ENCODE results near the gene HDLBP. TPM values are rescaled to one million over a fixed set of nuclear protein-coding genes. Genes with fewer than 3 reads are reported as not detected.

HDLBP gene
- total and polyA plus RNA-seq, 2 experiments from 2014 or later, result 230 to 306 TPM

DNA sequence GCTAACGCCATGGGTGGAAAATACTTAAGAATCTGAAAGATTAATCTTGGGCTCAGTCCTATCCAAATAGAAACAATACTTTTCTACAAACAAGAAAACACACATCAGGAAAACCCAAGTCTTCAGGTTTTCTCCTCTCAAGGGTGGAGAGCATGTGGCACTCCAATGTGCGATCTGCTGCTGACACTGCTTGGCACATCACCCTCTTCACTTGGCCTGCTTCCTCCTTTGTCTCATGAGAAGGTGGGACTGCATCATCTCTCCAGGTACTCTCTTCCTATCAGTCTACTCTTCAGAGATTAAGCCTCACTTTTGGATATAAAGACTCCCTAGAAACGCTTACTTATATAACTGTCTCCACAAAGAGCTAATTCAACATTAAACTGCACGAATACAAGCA is 26.4 kb downstream of the HDLBP start (continued):
- TF ChIP-seq NANOG (IDR thresholded peaks at IDR 0.05; ENCODE audit: borderline replicate concordance) (no peak), ZNF114 (CRISPR knock-in tag; IDR thresholded peaks at IDR 0.05) (no peak)

DNA sequence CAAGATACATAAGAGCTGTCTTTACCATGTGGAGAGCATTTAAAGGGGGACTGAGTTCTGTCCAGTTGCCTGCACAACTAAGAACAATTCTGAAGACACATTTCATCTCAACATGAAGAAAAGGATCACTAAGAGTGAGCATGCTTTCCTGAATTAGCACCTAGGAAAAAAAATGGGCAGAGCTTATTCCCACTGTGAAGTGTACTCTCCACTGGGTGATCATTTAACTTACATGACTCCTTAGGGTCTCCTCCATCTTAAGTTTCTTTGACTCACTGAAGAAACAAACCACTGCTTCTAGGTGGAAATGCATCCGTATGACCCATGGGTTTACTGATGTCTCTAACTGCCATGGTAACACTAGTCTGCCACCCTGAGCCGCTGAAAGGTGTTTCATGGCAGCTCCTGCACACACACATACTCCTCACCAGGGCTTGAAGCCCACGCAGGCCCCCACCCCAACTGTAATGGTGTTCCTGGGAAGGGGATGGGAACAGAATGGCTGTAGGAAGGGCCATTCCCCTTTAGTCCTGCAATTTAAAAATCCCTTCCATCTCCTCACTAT is 27.1 kb downstream of the HDLBP start:
- Histone ChIP-seq H3K36me3 (ENCODE audit: insufficient read depth) (0 out of 2 replicates have a peak, but pooled peaks cover 5% of the 10 kb centered on the region), H3K27ac (ENCODE audit: low read depth) (no peak overlapping the region), H3K4me2 (no peak overlapping the region), H3K27me3 (ENCODE audit: insufficient read depth) (no peaks in the 10 kb centered on the region), H4K20me1 (replicated peaks; ENCODE audit: insufficient read depth) (peaks cover 82% of the 10 kb centered on the region), H2AFZ (no peak overlapping the region), H3F3A (replicated peaks; ENCODE audit: low read depth) (no peaks in the 10 kb centered on the region), H3K79me2 (replicated peaks; ENCODE audit: insufficient read depth) (peaks cover 100% of the 10 kb centered on the region), H3K4me3 (no peak overlapping the region), H3K4me1 (ENCODE audit: insufficient read depth) (no peaks in the 10 kb centered on the region; the same call in none of the 2 replicates), H3K9me2 (ENCODE audit: insufficient read depth) (no peaks in the 10 kb centered on the region)
- ATAC-seq (no peak), DNase-seq (ENCODE audit: low spot score) (no peak)
- H3K4me3 Mint-ChIP-seq, result no peak overlapping the region
- H3K9me3 Mint-ChIP-seq, result no peaks in the 10 kb centered on the region
- no peak overlapping the region for H3K27ac Mint-ChIP-seq
- H3K4me1 Mint-ChIP-seq, result peaks cover 5% of the 10 kb centered on the region; the same call in 2 of the 3 replicates
- no peaks in the 10 kb centered on the region for H3K27me3 Mint-ChIP-seq (ENCODE audit: insufficient read depth, low read depth, poor library complexity)
- peaks cover 4% of the 10 kb centered on the region; the same call in 1 of the 3 replicates for H3K36me3 Mint-ChIP-seq (ENCODE audit: low read depth)
- TF ChIP-seq CREB1 (CRISPR knock-in tag; IDR thresholded peaks at IDR 0.05; ENCODE audit: low read depth) (no peak), STAT1 (IDR thresholded peaks at IDR 0.05; ENCODE audit: unreplicated experiment) (no peak), POLR2AphosphoS5 (IDR thresholded peaks at IDR 0.05; ENCODE audit: low read depth) (no peak), ZNF331 (CRISPR knock-in tag; IDR thresholded peaks at IDR 0.05; ENCODE audit: low read depth) (no peak), NANOG (IDR thresholded peaks at IDR 0.05; ENCODE audit: borderline replicate concordance) (no peak), JUNB (IDR thresholded peaks at IDR 0.05; ENCODE audit: unreplicated experiment) (no peak), EZH2phosphoT487 (IDR thresholded peaks at IDR 0.05; ENCODE audit: unreplicated experiment) (no peak), ZNF114 (CRISPR knock-in tag; IDR thresholded peaks at IDR 0.05) (no peak), EZH2 (IDR thresholded peaks at IDR 0.05; ENCODE audit: low read depth, unreplicated experiment) (no peak)
- TF ChIP-seq, protein P1, sequence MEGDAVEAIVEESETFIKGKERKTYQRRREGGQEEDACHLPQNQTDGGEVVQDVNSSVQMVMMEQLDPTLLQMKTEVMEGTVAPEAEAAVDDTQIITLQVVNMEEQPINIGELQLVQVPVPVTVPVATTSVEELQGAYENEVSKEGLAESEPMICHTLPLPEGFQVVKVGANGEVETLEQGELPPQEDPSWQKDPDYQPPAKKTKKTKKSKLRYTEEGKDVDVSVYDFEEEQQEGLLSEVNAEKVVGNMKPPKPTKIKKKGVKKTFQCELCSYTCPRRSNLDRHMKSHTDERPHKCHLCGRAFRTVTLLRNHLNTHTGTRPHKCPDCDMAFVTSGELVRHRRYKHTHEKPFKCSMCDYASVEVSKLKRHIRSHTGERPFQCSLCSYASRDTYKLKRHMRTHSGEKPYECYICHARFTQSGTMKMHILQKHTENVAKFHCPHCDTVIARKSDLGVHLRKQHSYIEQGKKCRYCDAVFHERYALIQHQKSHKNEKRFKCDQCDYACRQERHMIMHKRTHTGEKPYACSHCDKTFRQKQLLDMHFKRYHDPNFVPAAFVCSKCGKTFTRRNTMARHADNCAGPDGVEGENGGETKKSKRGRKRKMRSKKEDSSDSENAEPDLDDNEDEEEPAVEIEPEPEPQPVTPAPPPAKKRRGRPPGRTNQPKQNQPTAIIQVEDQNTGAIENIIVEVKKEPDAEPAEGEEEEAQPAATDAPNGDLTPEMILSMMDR (conservative IDR thresholded peaks at IDR 0.05; ENCODE audit: low read depth in 2 of 2), result no peak
- TF ChIP-seq, protein P2, sequence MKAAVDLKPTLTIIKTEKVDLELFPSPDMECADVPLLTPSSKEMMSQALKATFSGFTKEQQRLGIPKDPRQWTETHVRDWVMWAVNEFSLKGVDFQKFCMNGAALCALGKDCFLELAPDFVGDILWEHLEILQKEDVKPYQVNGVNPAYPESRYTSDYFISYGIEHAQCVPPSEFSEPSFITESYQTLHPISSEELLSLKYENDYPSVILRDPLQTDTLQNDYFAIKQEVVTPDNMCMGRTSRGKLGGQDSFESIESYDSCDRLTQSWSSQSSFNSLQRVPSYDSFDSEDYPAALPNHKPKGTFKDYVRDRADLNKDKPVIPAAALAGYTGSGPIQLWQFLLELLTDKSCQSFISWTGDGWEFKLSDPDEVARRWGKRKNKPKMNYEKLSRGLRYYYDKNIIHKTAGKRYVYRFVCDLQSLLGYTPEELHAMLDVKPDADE (IDR thresholded peaks at IDR 0.05), result no peak
- TF ChIP-seq, protein P3, sequence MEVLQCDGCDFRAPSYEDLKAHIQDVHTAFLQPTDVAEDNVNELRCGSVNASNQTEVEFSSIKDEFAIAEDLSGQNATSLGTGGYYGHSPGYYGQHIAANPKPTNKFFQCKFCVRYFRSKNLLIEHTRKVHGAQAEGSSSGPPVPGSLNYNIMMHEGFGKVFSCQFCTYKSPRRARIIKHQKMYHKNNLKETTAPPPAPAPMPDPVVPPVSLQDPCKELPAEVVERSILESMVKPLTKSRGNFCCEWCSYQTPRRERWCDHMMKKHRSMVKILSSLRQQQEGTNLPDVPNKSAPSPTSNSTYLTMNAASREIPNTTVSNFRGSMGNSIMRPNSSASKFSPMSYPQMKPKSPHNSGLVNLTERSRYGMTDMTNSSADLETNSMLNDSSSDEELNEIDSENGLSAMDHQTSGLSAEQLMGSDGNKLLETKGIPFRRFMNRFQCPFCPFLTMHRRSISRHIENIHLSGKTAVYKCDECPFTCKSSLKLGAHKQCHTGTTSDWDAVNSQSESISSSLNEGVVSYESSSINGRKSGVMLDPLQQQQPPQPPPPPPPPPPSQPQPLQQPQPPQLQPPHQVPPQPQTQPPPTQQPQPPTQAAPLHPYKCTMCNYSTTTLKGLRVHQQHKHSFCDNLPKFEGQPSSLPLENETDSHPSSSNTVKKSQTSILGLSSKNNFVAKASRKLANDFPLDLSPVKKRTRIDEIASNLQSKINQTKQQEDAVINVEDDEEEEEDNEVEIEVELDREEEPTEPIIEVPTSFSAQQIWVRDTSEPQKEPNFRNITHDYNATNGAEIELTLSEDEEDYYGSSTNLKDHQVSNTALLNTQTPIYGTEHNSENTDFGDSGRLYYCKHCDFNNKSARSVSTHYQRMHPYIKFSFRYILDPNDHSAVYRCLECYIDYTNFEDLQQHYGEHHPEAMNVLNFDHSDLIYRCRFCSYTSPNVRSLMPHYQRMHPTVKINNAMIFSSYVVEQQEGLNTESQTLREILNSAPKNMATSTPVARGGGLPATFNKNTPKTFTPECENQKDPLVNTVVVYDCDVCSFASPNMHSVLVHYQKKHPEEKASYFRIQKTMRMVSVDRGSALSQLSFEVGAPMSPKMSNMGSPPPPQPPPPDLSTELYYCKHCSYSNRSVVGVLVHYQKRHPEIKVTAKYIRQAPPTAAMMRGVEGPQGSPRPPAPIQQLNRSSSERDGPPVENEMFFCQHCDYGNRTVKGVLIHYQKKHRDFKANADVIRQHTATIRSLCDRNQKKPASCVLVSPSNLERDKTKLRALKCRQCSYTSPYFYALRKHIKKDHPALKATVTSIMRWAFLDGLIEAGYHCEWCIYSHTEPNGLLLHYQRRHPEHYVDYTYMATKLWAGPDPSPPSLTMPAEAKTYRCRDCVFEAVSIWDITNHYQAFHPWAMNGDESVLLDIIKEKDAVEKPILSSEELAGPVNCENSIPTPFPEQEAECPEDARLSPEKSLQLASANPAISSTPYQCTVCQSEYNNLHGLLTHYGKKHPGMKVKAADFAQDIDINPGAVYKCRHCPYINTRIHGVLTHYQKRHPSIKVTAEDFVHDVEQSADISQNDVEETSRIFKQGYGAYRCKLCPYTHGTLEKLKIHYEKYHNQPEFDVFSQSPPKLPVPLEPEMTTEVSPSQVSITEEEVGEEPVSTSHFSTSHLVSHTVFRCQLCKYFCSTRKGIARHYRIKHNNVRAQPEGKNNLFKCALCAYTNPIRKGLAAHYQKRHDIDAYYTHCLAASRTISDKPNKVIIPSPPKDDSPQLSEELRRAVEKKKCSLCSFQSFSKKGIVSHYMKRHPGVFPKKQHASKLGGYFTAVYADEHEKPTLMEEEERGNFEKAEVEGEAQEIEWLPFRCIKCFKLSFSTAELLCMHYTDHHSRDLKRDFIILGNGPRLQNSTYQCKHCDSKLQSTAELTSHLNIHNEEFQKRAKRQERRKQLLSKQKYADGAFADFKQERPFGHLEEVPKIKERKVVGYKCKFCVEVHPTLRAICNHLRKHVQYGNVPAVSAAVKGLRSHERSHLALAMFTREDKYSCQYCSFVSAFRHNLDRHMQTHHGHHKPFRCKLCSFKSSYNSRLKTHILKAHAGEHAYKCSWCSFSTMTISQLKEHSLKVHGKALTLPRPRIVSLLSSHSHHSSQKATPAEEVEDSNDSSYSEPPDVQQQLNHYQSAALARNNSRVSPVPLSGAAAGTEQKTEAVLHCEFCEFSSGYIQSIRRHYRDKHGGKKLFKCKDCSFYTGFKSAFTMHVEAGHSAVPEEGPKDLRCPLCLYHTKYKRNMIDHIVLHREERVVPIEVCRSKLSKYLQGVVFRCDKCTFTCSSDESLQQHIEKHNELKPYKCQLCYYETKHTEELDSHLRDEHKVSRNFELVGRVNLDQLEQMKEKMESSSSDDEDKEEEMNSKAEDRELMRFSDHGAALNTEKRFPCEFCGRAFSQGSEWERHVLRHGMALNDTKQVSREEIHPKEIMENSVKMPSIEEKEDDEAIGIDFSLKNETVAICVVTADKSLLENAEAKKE (CRISPR knock-in tag; IDR thresholded peaks at IDR 0.05), result no peak
- TF ChIP-seq, protein P4, sequence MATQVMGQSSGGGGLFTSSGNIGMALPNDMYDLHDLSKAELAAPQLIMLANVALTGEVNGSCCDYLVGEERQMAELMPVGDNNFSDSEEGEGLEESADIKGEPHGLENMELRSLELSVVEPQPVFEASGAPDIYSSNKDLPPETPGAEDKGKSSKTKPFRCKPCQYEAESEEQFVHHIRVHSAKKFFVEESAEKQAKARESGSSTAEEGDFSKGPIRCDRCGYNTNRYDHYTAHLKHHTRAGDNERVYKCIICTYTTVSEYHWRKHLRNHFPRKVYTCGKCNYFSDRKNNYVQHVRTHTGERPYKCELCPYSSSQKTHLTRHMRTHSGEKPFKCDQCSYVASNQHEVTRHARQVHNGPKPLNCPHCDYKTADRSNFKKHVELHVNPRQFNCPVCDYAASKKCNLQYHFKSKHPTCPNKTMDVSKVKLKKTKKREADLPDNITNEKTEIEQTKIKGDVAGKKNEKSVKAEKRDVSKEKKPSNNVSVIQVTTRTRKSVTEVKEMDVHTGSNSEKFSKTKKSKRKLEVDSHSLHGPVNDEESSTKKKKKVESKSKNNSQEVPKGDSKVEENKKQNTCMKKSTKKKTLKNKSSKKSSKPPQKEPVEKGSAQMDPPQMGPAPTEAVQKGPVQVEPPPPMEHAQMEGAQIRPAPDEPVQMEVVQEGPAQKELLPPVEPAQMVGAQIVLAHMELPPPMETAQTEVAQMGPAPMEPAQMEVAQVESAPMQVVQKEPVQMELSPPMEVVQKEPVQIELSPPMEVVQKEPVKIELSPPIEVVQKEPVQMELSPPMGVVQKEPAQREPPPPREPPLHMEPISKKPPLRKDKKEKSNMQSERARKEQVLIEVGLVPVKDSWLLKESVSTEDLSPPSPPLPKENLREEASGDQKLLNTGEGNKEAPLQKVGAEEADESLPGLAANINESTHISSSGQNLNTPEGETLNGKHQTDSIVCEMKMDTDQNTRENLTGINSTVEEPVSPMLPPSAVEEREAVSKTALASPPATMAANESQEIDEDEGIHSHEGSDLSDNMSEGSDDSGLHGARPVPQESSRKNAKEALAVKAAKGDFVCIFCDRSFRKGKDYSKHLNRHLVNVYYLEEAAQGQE (IDR thresholded peaks at IDR 0.05; ENCODE audit: unreplicated experiment), result no peak
